Esophagus muscularis mucosa (tissue), 4 donors: ENCODE measurements around the gene CCDC183. TPM values are rescaled to one million over a fixed set of nuclear protein-coding genes. Genes with fewer than 3 reads are reported as not detected.

Experiments used
- DNase-seq: peaks from one replicate; pipeline ENCODE4 v3.0.0-alpha.2; 2017; ENCODE audit errors: extremely low spot score
- H3K27ac ChIP-seq, 4 donors: fragments of 200-600 bp; sonication (generic); replicated peaks in 1 of 4; 1 replicate in 3 of 4; 2 replicates in 1 of 4; pipeline ENCODE4 v1.5.1; 2016 to 2019; ENCODE audit warnings: mild to moderate bottlenecking in 1 of 4
- H3K27me3 ChIP-seq, 4 donors: fragments of 200-600 bp; sonication (generic); one replicate each; pipeline versions ENCODE4 v1.5.1 to v1.6.0; 2016 to 2019
- H3K36me3 ChIP-seq, 4 donors: fragments of 200-600 bp; sonication (generic); one replicate each; pipeline ENCODE4 v1.5.1; 2016 to 2019
- H3K4me1 ChIP-seq, 4 donors: fragments of 200-600 bp; sonication (generic); one replicate each; pipeline ENCODE4 v1.5.1; 2016 to 2019
- H3K4me3 ChIP-seq, 4 donors: fragments of 200-600 bp; sonication (generic); 1 replicate in 2 of 4; 2 replicates in 2 of 4; pipeline ENCODE4 v1.5.1; 2016 to 2019; ENCODE audit warnings: mild to moderate bottlenecking in 4 of 4, moderate library complexity in 1 of 4
- H3K9me3 ChIP-seq, 4 donors: fragments of 200-600 bp; sonication (generic); 1 replicate in 3 of 4; 2 replicates in 1 of 4; pipeline ENCODE4 v1.5.1; 2016 to 2019
- CTCF ChIP-seq, 3 experiments: fragments of 200-600 bp in 2 of 3; fragments of 450-650 bp in 1 of 3; sonication (generic) in 2 of 3; IDR thresholded peaks; one replicate each; pipeline ENCODE4 v1.5.1; 2017 to 2019; ENCODE audit warnings: antibody characterized with exemption in 3 of 3, mild to moderate bottlenecking in 2 of 3, moderate library complexity in 1 of 3
- EP300 ChIP-seq: sonication (generic); formaldehyde crosslinking; IDR thresholded peaks from one replicate; pipeline ENCODE4 v1.6.1; 2017; ENCODE audit warnings: antibody characterized with exemption
- POLR2A ChIP-seq: fragments of 450-650 bp; IDR thresholded peaks from one replicate; pipeline ENCODE4 v1.6.1; 2017; ENCODE audit warnings: antibody characterized with exemption, moderate library complexity, mild to moderate bottlenecking, low read depth
- POLR2AphosphoS5 ChIP-seq, 2 donors: sonication (generic); formaldehyde crosslinking; IDR thresholded peaks; one replicate each; pipeline ENCODE4 v1.6.1; 2017; ENCODE audit warnings: antibody characterized with exemption in 2 of 2
- WGBS: methylation state at CpG from one replicate; pipeline ENCODE4 v1.1.5; 2018; 5-methylcytosine and 5-hydroxymethylcytosine counted together
- intact Hi-C: fragments of 100-400 bp; cut with DNase I; formaldehyde crosslinking; loops from one replicate; pipeline ENCODE4 v1.15.1; 2023
- total RNA-seq, 4 donors: library from RNA; depleted of rRNA; stranded (reverse); fragments of >200 nt; gene quantifications; one replicate each; pipeline versions ENCODE4 v1.1.0 to v1.2.1, GENCODE V29; 2016

CCDC183 gene
- total RNA-seq, 4 donors from 2014 or later, result 0.33 to 2.5 (median 1.4) TPM

GRCh38 chr9:136773386-136774044 lies 22.6 kb upstream of the CCDC183 start:
- Histone ChIP-seq H3K9me3 (peaks cover 0 to 6% (median 3%) of the 10 kb centered on the region in 4 donors), H3K27ac (no peak overlapping the region), H3K4me1 (peaks cover 0 to 5% (median 2%) of the 10 kb centered on the region in 4 donors), H3K36me3 (no peaks in the 10 kb centered on the region), H3K4me3 (no peak overlapping the region), H3K27me3 (peaks cover 0 to 3% (median 0%) of the 10 kb centered on the region in 4 donors)
- no peak for TF ChIP-seq POLR2A
- TF ChIP-seq POLR2AphosphoS5 (IDR thresholded peaks at IDR 0.05), result no peak
- TF ChIP-seq CTCF (IDR thresholded peaks at IDR 0.05), result no peak
- no peak for TF ChIP-seq EP300
- no peak for DNase-seq
- intact Hi-C loops, result no loop called here
- WGBS, result 79% methylated on average over 2 of the region's 7 CpGs

- DNase-seq, result no peak
Observed at GRCh38 chr9:136774416-136775045, 21.6 kb upstream of the CCDC183 start.

GRCh38 chr9:136775191-136775590 lies 20.9 kb upstream of the CCDC183 start:
- 98% methylated on average over 6 of the region's 6 CpGs for WGBS

More at GRCh38 chr9:136774416-136775045, 21.6 kb upstream of the CCDC183 start:
- Histone ChIP-seq H3K36me3 (no peaks in the 10 kb centered on the region), H3K27me3 (peaks cover 0 to 3% (median 0%) of the 10 kb centered on the region in 4 donors), H3K4me3 (no peak overlapping the region), H3K9me3 (peaks cover 0 to 6% (median 3%) of the 10 kb centered on the region in 4 donors), H3K4me1 (peaks cover 0 to 4% (median 2%) of the 10 kb centered on the region in 4 donors), H3K27ac (no peak overlapping the region)
- intact Hi-C loops, result no loop called here
- 95% methylated on average over 7 of the region's 12 CpGs for WGBS
- TF ChIP-seq POLR2A (no peak), EP300 (no peak), CTCF (IDR thresholded peaks at IDR 0.05) (no peak), POLR2AphosphoS5 (IDR thresholded peaks at IDR 0.05) (no peak)

GRCh38 chr9:136776947-136777346 lies 19.2 kb upstream of the CCDC183 start:
- Histone ChIP-seq H3K27me3 (no peaks in the 10 kb centered on the region), H3K4me1 (no peaks in the 10 kb centered on the region), H3K9me3 (peaks cover 0 to 6% (median 3%) of the 10 kb centered on the region in 4 donors), H3K4me3 (no peak overlapping the region), H3K27ac (no peak overlapping the region), H3K36me3 (no peaks in the 10 kb centered on the region)
- TF ChIP-seq POLR2AphosphoS5 (IDR thresholded peaks at IDR 0.05) (no peak), CTCF (IDR thresholded peaks at IDR 0.05) (no peak), POLR2A (no peak), EP300 (no peak)
- intact Hi-C loops, result no loop called here
- WGBS, result 61% methylated on average over 7 of the region's 7 CpGs
- no peak for DNase-seq

More at GRCh38 chr9:136775191-136775590, 20.9 kb upstream of the CCDC183 start:
- H3K27ac ChIP-seq, result no peak overlapping the region
- H3K4me3 ChIP-seq, result no peak overlapping the region
- no peaks in the 10 kb centered on the region for H3K4me1 ChIP-seq
- H3K36me3 ChIP-seq, result no peaks in the 10 kb centered on the region
- H3K9me3 ChIP-seq, result peaks cover 0 to 6% (median 3%) of the 10 kb centered on the region in 4 donors
- no peak for TF ChIP-seq POLR2AphosphoS5 (IDR thresholded peaks at IDR 0.05)
- TF ChIP-seq CTCF (IDR thresholded peaks at IDR 0.05), result no peak
- TF ChIP-seq EP300, result no peak
- no peak for TF ChIP-seq POLR2A
- no peak for DNase-seq
- intact Hi-C loops, result no loop called here
- H3K27me3 ChIP-seq, result no peaks in the 10 kb centered on the region
